GM06990 (cell line): ENCODE results near the gene PRKCZ.

Experiments
- DNase-seq: peaks from one replicate; pipeline ENCODE4 v3.0.0-alpha.2; 2011; ENCODE audit not compliant: insufficient read length; ENCODE audit errors: extremely low read depth
- H3K27me3 ChIP-seq: replicated peaks from 2 replicates; pipeline ENCODE4 v1.6.0; 2011; ENCODE audit warnings: low read length; ENCODE audit not compliant: control insufficient read depth, insufficient read depth
- H3K36me3 ChIP-seq: 2 replicates; pipeline ENCODE4 v1.5.1; 2011; ENCODE audit warnings: low read length; ENCODE audit not compliant: control insufficient read depth, insufficient read depth
- H3K4me3 ChIP-seq: replicated peaks from 2 replicates; pipeline ENCODE4 v1.5.1; 2011; ENCODE audit warnings: low read depth, mild to moderate bottlenecking, control low read depth, low read length
- TF ChIP-seq, protein P1 (sequence below): IDR thresholded peaks from 2 replicates; pipeline ENCODE4 v1.5.1; 2011; ENCODE audit warnings: low read length, control low read depth, mild to moderate bottlenecking, inconsistent platforms; ENCODE audit not compliant: insufficient read depth, poor library complexity, severe bottlenecking

The PRKCZ gene

GRCh38 chr1:2151252-2151651 is 101.0 kb downstream of the PRKCZ start:
- TF ChIP-seq, protein P1, sequence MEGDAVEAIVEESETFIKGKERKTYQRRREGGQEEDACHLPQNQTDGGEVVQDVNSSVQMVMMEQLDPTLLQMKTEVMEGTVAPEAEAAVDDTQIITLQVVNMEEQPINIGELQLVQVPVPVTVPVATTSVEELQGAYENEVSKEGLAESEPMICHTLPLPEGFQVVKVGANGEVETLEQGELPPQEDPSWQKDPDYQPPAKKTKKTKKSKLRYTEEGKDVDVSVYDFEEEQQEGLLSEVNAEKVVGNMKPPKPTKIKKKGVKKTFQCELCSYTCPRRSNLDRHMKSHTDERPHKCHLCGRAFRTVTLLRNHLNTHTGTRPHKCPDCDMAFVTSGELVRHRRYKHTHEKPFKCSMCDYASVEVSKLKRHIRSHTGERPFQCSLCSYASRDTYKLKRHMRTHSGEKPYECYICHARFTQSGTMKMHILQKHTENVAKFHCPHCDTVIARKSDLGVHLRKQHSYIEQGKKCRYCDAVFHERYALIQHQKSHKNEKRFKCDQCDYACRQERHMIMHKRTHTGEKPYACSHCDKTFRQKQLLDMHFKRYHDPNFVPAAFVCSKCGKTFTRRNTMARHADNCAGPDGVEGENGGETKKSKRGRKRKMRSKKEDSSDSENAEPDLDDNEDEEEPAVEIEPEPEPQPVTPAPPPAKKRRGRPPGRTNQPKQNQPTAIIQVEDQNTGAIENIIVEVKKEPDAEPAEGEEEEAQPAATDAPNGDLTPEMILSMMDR = no peak
- Histone ChIP-seq H3K4me3 (no peak overlapping the region), H3K27me3 (no peaks in the 10 kb centered on the region), H3K36me3 (no peaks in the 10 kb centered on the region)
- no peak for DNase-seq

- Histone ChIP-seq H3K27me3 (no peaks in the 10 kb centered on the region), H3K4me3 (no peak overlapping the region), H3K36me3 (no peaks in the 10 kb centered on the region)
- TF ChIP-seq, protein P1 = no peak
- no peak for DNase-seq
Measured at GRCh38 chr1:2151911-2152310, 101.7 kb downstream of the PRKCZ start.

GRCh38 chr1:2152954-2153353 is 102.7 kb downstream of the PRKCZ start:
- no peaks in the 10 kb centered on the region for H3K27me3 ChIP-seq
- no peak for DNase-seq
- H3K4me3 ChIP-seq = no peak overlapping the region
- no peaks in the 10 kb centered on the region for H3K36me3 ChIP-seq
- TF ChIP-seq, protein P1 = no peak

DNA sequence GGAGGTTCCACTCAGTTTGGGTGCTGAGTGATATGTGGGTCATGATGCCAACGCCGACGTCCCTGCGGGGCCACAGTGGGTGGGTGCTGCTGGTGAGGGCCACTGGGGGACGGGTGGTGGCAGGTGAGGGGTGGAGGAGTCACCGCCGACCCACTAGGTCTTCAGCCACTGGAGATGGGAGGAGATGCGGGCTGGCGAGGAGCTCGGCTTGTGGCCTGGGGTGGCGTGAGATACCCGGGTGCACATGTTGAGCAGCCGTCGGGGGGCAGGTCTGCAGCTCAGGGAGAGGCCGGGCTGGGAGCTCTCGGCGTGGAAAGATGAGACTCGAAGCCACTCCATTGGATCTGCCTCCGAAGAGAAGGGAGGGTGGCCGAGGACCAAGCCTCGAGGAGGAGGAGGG is 103.8 kb downstream of the PRKCZ start:
- TF ChIP-seq, protein P1 = no peak
- no peaks in the 10 kb centered on the region for H3K36me3 ChIP-seq
- DNase-seq = no peak
- no peaks in the 10 kb centered on the region for H3K27me3 ChIP-seq
- H3K4me3 ChIP-seq = no peak overlapping the region

DNA sequence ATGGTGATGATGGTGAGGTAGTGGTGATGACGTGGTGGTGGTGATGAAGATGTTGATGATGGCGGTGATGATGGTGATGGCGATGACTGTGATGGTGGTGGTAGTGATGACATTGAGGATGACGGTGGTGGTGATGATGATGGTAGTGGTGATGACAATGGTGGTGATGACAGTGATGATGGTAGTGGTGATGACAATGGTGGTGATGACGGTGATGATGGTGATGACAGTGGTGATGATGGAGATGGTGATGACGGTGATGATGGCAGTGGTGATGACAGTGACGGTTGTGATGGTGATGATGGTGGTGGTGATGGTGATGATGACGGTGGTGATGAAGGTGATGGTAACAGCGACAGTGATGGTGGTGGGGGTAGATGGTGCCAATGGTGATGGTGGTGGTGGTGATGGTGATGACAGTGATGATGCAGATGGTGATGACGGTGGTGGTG is 105.0 kb downstream of the PRKCZ start:
- Histone ChIP-seq H3K27me3 (no peaks in the 10 kb centered on the region), H3K36me3 (no peaks in the 10 kb centered on the region), H3K4me3 (no peak overlapping the region)
- no peak for DNase-seq
- TF ChIP-seq, protein P1 = no peak

GRCh38 chr1:2155788-2156187 is 105.6 kb downstream of the PRKCZ start:
- no peaks in the 10 kb centered on the region for H3K36me3 ChIP-seq
- TF ChIP-seq, protein P1 = no peak
- DNase-seq = no peak
- no peak overlapping the region for H3K4me3 ChIP-seq
- H3K27me3 ChIP-seq = no peaks in the 10 kb centered on the region
